Stimulated activated naive CD8-positive, alpha-beta T cell treated with anti-CD3 and anti-CD28 coated beads, Interleukin-15, Interleukin-2, amounts not matched to agents 100 U/mL and 50 U/mL, for 24 hours (primary cell): ENCODE data around the gene ABCA7.

Source experiments
- ATAC-seq: fragments of 150-1000 bp; cut with Tn5 transposase; one replicate; pipeline ENCODE4 v1.10.0; 2021
- DNase-seq: peaks from one replicate; pipeline ENCODE4 v3.0.0; 2021

Gene ABCA7

GRCh38 chr19:1040476-1041271 is 767 bp downstream of the ABCA7 start:
- ATAC-seq (peak; percentile 68), DNase-seq (peak; percentile 91)

DNA sequence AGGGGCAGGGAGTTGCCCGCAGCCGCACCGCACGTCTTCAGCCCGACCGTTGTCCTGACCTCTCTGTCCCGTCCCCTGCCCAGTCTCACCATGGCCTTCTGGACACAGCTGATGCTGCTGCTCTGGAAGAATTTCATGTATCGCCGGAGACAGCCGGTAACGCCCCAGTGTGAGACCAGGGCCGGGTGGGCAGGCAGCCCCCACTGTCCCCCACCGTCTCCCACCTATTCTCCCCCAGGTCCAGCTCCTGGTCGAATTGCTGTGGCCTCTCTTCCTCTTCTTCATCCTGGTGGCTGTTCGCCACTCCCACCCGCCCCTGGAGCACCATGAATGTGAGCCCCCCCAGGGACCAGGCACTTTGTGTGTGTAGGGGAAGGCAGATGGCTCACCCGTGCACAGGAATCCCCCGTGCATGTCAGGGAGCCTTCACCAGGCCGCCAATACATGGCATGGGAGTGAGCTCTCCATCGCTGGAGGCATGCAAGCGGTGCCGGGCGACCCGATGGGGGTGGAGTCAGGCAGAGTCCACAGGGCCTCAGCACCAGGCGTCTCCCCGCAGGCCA is 1.4 kb downstream of the ABCA7 start:
- DNase-seq (no peak), ATAC-seq (no peak)

DNA sequence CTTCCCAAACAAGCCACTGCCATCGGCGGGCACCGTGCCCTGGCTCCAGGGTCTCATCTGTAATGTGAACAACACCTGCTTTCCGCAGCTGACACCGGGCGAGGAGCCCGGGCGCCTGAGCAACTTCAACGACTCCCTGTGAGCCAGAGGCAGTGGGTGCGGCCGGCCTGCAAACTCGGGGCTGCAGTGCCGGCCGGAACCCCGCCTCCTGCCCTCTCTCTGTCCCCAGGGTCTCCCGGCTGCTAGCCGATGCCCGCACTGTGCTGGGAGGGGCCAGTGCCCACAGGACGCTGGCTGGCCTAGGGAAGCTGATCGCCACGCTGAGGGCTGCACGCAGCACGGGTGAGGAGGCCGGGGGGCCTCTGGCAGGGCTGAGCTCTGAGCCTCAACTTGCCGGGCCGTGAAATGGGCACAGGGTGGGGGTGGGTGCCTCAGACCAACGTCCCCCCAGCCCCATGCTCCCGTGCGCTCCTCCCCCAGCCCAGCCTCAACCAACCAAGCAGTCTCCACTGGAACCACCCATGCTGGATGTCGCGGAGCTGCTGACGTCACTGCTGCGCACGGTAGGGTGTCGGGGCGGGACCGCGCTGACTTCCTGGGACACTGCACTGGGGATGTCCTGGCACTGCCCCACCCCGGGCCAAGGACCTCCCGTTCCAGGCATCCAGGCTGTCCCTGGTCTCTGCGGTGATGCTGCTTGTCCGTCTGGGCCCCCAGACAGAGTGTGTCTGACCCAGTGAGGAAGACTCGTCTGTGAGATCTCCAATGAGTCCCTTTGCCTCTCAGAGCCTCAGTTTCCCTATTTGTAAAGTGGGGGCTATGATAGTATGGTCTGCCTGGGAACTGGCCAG is 2.2 kb downstream of the ABCA7 start:
- no peak for DNase-seq

GRCh38 chr19:1042689-1043511 is 3.0 kb downstream of the ABCA7 start:
- DNase-seq: no peak
- no peak for ATAC-seq

More for the DNA sequence above, 2.2 kb downstream of the ABCA7 start:
- ATAC-seq: no peak

GRCh38 chr19:1045247-1045603 is 5.3 kb downstream of the ABCA7 start:
- ATAC-seq: peak; percentile 77
- peak; percentile 78 for DNase-seq

DNA sequence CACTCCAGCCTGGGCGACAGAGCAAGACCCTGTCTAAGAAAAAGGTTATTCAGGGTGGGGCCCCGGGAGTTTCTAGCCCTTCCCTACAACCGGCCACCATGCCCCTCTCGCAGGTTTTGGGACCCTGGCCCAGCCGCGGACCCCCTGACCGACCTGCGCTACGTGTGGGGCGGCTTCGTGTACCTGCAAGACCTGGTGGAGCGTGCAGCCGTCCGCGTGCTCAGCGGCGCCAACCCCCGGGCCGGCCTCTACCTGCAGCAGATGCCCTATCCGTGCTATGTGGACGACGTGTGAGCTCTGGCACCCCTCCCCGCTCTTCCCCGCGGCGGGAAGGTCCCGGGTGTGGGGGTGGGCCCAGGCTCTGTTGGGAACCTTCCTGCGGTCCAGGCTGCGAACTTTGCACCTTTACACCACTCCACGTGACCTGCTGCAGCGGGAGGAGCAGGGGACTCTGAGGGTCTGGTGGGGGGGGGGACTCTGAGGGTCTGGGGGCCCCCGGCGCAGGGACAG is 6.3 kb downstream of the ABCA7 start:
- DNase-seq (no peak), ATAC-seq (no peak)

DNA sequence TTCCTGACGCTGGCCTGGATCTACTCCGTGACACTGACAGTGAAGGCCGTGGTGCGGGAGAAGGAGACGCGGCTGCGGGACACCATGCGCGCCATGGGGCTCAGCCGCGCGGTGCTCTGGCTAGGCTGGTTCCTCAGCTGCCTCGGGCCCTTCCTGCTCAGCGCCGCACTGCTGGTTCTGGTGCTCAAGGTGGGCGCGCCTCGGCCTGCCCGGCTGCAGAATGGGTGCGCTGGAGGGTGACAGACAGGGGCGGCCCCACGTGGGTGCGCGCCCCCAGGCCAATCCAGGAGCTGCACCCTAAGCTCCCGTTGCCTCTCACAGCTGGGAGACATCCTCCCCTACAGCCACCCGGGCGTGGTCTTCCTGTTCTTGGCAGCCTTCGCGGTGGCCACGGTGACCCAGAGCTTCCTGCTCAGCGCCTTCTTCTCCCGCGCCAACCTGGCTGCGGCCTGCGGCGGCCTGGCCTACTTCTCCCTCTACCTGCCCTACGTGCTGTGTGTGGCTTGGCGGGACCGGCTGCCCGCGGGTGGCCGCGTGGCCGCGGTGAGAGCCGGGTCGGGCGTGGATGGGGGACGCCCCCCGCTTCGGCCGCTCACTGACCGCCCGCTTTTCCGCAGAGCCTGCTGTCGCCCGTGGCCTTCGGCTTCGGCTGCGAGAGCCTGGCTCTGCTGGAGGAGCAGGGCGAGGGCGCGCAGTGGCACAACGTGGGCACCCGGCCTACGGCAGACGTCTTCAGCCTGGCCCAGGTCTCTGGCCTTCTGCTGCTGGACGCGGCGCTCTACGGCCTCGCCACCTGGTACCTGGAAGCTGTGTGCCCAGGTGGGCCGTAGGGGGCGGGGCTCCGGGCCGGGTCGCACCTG is 7.2 kb downstream of the ABCA7 start:
- no peak for DNase-seq
- ATAC-seq: no peak

DNA sequence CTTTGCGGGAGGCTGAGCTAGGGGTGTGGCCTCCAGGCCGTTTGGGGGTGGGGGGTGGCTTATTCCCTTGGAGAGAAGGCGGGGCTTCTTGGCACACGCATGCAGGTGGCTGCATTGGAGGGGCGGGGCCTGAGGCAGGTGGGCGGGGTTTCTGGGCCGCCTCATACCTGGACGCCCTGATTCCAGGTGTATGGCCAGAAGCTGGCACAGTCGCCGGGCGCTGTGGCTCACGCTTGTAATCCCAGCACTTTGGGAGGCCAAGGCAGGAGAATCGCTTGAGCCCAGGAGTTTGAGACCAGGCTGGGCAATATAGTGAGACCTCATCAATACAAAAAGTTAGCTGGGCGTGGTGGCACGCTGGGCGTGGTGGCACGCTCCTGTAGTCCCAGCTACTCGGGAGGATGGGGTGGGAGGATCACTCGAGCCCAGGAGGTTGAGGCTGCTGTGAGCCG is 7.8 kb downstream of the ABCA7 start:
- ATAC-seq: no peak
- no peak for DNase-seq

DNA sequence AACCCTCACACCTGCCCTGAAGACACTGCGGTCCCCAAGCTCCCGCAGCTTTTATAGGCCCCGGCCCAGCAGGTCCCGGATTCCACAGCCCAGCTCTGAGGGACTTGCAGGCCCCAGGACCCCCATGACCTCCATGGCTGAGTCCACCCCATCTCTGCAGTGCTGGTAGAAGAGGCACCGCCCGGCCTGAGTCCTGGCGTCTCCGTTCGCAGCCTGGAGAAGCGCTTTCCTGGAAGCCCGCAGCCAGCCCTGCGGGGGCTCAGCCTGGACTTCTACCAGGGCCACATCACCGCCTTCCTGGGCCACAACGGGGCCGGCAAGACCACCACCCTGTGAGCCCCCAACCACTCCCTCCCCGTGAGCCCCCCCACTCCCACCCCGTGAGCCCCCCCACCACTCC is 9.2 kb downstream of the ABCA7 start:
- ATAC-seq: no peak
- DNase-seq: no peak

DNA sequence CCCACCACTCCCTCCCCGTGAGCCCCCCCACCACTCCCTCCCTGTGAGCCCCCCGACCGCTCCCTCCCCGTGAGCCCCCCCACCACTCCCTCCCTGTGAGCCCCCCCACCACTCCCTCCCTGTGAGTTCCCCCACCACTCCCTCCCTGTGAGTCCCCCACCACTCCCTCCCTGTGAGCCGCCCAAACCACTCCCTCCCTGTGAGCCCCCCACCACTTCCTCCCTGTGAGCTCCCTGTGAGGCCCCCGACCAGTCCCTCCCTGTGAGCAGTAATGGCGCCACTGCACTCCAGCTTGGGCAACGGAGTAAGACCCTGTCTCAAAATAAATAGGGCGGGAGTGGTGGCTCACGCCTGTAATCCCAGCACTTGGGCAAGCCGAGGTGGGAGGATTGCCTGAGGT is 9.9 kb downstream of the ABCA7 start:
- no peak for DNase-seq

DNA sequence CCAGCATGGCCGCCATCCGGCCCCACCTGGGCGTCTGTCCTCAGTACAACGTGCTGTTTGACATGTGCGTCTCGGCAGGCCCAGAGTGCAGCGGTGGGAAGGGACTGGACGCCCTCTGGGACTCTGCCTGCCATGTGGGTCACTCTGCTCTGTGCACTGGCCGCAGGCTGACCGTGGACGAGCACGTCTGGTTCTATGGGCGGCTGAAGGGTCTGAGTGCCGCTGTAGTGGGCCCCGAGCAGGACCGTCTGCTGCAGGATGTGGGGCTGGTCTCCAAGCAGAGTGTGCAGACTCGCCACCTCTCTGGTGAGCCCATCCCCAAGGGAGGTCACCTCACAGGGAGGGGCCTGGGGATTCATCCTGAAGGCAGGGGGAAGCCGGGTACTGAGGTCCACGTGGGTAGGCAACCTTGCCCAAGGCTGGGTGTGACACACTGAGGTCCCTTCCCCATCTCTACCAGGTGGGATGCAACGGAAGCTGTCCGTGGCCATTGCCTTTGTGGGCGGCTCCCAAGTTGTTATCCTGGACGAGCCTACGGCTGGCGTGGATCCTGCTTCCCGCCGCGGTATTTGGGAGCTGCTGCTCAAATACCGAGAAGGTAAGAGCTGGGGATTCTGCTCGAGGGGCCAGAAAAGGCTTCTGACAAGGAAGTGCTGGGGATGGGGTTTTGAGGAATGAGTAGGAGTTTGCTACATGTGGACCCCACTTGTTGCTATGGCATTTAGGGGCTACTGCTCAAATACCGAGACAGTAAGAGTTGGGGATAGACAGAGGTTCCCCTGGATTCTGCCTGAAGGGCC is 11.3 kb downstream of the ABCA7 start:
- ATAC-seq (no peak), DNase-seq (no peak)

More for the DNA sequence above, 9.9 kb downstream of the ABCA7 start:
- ATAC-seq: no peak

DNA sequence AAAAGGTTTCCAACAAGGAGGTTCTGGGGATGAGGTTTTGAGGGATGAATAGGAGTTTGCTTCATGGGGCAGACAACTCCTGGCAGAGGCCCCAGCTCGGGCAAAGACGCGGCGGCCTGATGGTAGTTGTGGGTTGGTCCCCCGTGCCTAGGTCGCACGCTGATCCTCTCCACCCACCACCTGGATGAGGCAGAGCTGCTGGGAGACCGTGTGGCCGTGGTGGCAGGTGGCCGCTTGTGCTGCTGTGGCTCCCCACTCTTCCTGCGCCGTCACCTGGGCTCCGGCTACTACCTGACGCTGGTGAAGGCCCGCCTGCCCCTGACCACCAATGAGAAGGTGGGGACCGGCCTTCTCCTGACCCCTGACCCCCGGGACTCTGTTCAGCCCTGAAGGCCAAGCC is 11.9 kb downstream of the ABCA7 start:
- ATAC-seq: no peak
- no peak for DNase-seq

DNA sequence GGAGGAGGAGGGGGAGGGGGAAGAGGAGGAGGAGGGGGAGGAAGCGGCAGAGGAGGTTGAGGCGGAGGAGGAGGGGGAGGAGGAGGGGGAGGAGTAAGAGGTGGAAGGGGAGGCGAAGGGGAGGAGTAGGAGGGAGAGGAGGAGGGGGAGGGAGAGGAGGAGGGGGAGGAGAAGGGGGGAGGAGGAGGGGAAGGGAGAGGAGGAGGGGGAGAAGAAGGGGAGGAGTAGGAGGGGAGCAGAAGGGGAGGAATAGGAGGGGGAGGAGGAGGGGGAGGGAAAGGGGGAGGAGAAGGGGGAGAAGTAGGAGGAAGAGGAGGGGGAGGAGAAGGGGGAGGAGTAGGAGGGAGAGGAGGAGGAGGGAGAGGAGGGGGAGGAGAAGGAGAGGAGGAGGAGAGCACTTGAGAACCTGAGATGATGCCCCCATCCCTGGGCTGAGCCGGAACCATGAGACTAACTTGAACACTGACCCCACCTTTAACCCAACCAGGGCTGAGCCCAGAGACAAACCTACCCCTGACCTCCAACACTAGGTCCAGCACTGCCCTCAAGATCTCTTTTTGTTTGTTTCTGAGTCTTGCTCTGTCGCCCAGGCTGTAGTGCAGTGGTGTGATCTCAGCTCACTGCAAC is 12.6 kb downstream of the ABCA7 start:
- DNase-seq: no peak
- ATAC-seq: no peak

- DNase-seq (no peak), ATAC-seq (no peak)
These were observed 13.5 kb downstream of the ABCA7 start for GRCh38 chr19:1053176-1054101.

DNA sequence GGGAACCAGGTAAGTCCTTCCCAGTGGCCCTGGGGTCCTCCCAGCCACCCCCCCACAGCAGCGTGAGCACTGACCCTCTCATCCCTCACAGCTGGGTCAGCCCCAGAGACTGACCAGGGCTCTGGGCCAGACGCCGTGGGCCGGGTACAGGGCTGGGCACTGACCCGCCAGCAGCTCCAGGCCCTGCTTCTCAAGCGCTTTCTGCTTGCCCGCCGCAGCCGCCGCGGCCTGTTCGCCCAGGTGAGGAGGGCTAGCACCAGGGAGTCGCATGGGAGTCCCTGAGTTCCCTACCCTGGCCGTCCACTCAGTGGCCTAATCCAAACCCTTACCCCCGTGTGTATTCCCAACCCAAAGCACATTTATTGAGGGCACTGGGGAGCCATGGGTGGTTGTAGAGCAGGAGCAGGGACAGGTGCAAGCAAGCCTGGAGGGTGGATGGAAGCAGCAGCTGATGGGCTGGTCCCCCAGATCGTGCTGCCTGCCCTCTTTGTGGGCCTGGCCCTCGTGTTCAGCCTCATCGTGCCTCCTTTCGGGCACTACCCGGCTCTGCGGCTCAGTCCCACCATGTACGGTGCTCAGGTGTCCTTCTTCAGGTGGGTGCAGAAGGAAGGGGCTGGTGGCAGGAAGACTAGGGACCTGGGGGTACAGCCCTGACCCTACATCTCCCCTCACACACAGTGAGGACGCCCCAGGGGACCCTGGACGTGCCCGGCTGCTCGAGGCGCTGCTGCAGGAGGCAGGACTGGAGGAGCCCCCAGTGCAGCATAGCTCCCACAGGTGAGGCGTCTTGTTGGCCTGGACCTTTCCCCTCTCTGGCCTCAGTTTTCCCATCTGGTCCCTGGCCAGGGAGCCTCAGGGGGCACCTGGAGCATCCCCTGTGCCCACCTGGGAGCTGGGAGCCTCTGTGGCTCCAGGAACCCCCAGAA is 14.5 kb downstream of the ABCA7 start:
- ATAC-seq: no peak
- no peak for DNase-seq

DNA sequence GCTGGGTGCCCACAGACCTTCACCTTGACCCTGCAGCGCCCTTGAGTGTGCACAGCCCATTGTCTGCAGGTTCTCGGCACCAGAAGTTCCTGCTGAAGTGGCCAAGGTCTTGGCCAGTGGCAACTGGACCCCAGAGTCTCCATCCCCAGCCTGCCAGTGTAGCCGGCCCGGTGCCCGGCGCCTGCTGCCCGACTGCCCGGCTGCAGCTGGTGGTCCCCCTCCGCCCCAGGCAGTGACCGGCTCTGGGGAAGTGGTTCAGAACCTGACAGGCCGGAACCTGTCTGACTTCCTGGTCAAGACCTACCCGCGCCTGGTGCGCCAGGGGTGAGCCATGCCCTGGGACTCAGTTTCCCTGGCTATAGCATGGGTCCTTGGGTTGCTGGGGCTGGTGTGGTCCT is 15.1 kb downstream of the ABCA7 start:
- no peak for ATAC-seq

DNA sequence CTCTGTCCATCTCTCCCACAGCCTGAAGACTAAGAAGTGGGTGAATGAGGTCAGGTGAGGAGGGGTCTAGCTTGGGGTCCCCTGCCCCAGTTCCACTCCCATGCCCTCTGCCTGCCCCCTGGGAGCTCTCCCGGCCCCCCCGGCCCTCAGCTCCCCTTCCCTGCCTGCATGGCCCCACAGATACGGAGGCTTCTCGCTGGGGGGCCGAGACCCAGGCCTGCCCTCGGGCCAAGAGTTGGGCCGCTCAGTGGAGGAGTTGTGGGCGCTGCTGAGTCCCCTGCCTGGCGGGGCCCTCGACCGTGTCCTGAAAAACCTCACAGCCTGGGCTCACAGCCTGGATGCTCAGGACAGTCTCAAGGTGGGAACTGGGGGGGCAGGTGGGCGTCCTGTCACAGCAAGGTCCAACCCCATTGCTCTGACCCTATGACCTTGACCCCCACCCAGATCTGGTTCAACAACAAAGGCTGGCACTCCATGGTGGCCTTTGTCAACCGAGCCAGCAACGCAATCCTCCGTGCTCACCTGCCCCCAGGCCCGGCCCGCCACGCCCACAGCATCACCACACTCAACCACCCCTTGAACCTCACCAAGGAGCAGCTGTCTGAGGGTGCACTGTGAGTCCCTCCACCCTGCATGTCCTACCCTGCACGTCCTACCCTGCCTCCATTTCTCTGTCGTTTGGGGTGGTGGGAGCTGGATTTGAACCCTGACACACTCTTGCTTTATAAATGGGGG is 16.1 kb downstream of the ABCA7 start:
- ATAC-seq (no peak), DNase-seq (no peak)

More for the DNA sequence above, 15.1 kb downstream of the ABCA7 start:
- DNase-seq: no peak
